K562 (cell line): Measurements from ENCODE around the gene MAP7D1. TPM values are rescaled to one million over a fixed set of nuclear protein-coding genes. Genes with fewer than 3 reads are reported as not detected.
A peak's percentile ranks its signal among the peaks of the same experiment; 100 is the strongest.

Experiments used
- FOXK2 ChIP-seq, 2 experiments: fragments of 450-650 bp; IDR thresholded peaks in 1 of 2; conservative IDR thresholded peaks in 1 of 2; 2 replicates each; pipeline ENCODE4 v1.6.1; 2016; ENCODE audit warnings: low read depth in 2 of 2, mild to moderate bottlenecking in 1 of 2
- MYNN ChIP-seq, 2 experiments: sonication (generic); formaldehyde crosslinking in 1 of 2; IDR thresholded peaks; 2 replicates each; pipeline versions ENCODE4 v1.5.0 to v1.6.1; 2016 to 2020; ENCODE audit warnings: antibody characterized with exemption in 1 of 2, missing genetic modification reagents in 1 of 2
- PCBP1 ChIP-seq: fragments of 200-400 bp; formaldehyde crosslinking; IDR thresholded peaks from 2 replicates; pipeline ENCODE4 v1.6.1; 2018; ENCODE audit warnings: mild to moderate bottlenecking, low read depth, low read length; ENCODE audit not compliant: poor library complexity, severe bottlenecking
- PHB ChIP-seq: fragments of 250-450 bp; sonication (Bioruptor Pico); IDR thresholded peaks from 2 replicates; pipeline ENCODE4 v1.5.0; 2021
- SMARCE1 ChIP-seq: fragments of 450-650 bp; IDR thresholded peaks from 2 replicates; pipeline ENCODE4 v1.7.1; 2016; ENCODE audit warnings: mild to moderate bottlenecking
- TCF7 ChIP-seq: sonication (generic); IDR thresholded peaks from 2 replicates; pipeline ENCODE4 v1.6.1; 2016; ENCODE audit warnings: antibody characterized with exemption, borderline replicate concordance
- ZNF3 ChIP-seq: fragments of 250-450 bp; sonication (Bioruptor Pico); IDR thresholded peaks from 2 replicates; pipeline ENCODE4 v1.5.0; 2021; ENCODE audit warnings: mild to moderate bottlenecking, moderate library complexity
- polyA plus RNA-seq, 8 experiments: library from polyadenylated mRNA; depleted of rRNA in 4 of 8; stranded (reverse) in 5 of 8; unstranded in 3 of 8; fragments of >200 nt; fragmentation: Nextera tagmentation in 2 of 8; fragmentation: Illumina TruSeq in 1 of 8; extraction: Ambion mirVana in 2 of 8; extraction: Trizol in 1 of 8; gene quantifications; 2 replicates each; pipeline versions ENCODE4 v1.2.1 to v1.2.3, GENCODE V29; 2011 to 2014; ENCODE audit warnings: inconsistent platforms in 1 of 8, missing spikeins in 1 of 8
- total RNA-seq, 7 experiments: library from RNA; depleted of rRNA in 6 of 7; stranded (reverse); fragments of >200 nt in 6 of 7; fragmentation: Illumina TruSeq in 2 of 7; extraction: Trizol in 2 of 7; gene quantifications; 2 replicates each; pipeline versions ENCODE4 v1.2.1 to v1.2.3, GENCODE V29; 2011 to 2021; ENCODE audit warnings: low replicate concordance in 1 of 7
- TF ChIP-seq, protein P1 (sequence below): conservative IDR thresholded peaks from 2 replicates; pipeline ENCODE4 v1.6.1; 2011; ENCODE audit warnings: low read depth, mild to moderate bottlenecking, low read length; ENCODE audit not compliant: control insufficient read depth
- TF ChIP-seq, protein P2 (sequence below): fragments of 200-800 bp; sonication (Bioruptor generic); IDR thresholded peaks from 2 replicates; pipeline ENCODE4 v1.6.1; 2017; ENCODE audit warnings: missing genetic modification characterization, missing compliant biosample characterization

MAP7D1 gene
- total and polyA plus RNA-seq, 9 of the 15 experiments (the other 6 are each of a cell fraction or from before 2014, with no cell fraction given), result 3.6 to 108 (median 34.5) TPM

- TF ChIP-seq, protein P1, sequence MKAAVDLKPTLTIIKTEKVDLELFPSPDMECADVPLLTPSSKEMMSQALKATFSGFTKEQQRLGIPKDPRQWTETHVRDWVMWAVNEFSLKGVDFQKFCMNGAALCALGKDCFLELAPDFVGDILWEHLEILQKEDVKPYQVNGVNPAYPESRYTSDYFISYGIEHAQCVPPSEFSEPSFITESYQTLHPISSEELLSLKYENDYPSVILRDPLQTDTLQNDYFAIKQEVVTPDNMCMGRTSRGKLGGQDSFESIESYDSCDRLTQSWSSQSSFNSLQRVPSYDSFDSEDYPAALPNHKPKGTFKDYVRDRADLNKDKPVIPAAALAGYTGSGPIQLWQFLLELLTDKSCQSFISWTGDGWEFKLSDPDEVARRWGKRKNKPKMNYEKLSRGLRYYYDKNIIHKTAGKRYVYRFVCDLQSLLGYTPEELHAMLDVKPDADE, result peak; percentile 18; the same call in 1 of the 2 replicates
- TF ChIP-seq PHB (peak; percentile 89; the same call in 1 of the 2 replicates), SMARCE1 (peak; percentile 95), MYNN (IDR thresholded peaks at IDR 0.05) (no peak), MYNN (CRISPR knock-in tag; IDR thresholded peaks at IDR 0.05) (no peak), FOXK2 (conservative IDR thresholded peaks at IDR 0.05 in 1 of 2, IDR thresholded peaks at IDR 0.05 in 1 of 2; ENCODE audit: low read depth in 2 of 2) (peak in 1 of 2 experiments; percentile 94; a peak in 2 of 4 replicates), TCF7 (no peak), PCBP1 (peak; percentile 58), ZNF3 (no peak)
- TF ChIP-seq, protein P2, sequence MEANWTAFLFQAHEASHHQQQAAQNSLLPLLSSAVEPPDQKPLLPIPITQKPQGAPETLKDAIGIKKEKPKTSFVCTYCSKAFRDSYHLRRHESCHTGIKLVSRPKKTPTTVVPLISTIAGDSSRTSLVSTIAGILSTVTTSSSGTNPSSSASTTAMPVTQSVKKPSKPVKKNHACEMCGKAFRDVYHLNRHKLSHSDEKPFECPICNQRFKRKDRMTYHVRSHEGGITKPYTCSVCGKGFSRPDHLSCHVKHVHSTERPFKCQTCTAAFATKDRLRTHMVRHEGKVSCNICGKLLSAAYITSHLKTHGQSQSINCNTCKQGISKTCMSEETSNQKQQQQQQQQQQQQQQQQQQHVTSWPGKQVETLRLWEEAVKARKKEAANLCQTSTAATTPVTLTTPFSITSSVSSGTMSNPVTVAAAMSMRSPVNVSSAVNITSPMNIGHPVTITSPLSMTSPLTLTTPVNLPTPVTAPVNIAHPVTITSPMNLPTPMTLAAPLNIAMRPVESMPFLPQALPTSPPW (CRISPR knock-in tag), result peak; percentile 94
- TF ChIP-seq, all 486 proteins: peak for 110
Observed at GRCh38 chr1:36155408-36156328, at the start of gene MAP7D1 (continued).
